Esophagus muscularis mucosa (tissue), 4 donors: ENCODE results near the gene PHLDB1.

Source experiments
- CTCF ChIP-seq, 3 experiments: fragments of 200-600 bp in 2 of 3; fragments of 450-650 bp in 1 of 3; sonication (generic) in 2 of 3; IDR thresholded peaks; one replicate each; pipeline ENCODE4 v1.5.1; 2017 to 2019; ENCODE audit warnings: antibody characterized with exemption in 3 of 3, mild to moderate bottlenecking in 2 of 3, moderate library complexity in 1 of 3
- EP300 ChIP-seq: sonication (generic); formaldehyde crosslinking; IDR thresholded peaks from one replicate; pipeline ENCODE4 v1.6.1; 2017; ENCODE audit warnings: antibody characterized with exemption
- POLR2AphosphoS5 ChIP-seq, 2 donors: sonication (generic); formaldehyde crosslinking; IDR thresholded peaks; one replicate each; pipeline ENCODE4 v1.6.1; 2017; ENCODE audit warnings: antibody characterized with exemption in 2 of 2

- TF ChIP-seq CTCF (IDR thresholded peaks at IDR 0.05) (no peak), EP300 (no peak), POLR2AphosphoS5 (IDR thresholded peaks at IDR 0.05) (no peak)
Observed at GRCh38 chr11:118655486-118656190, 48.2 kb downstream of the PHLDB1 start.
